Sciatic nerve (tissue), 2 donors: Measurements from ENCODE around the gene UNG. TPM values are rescaled to one million over a fixed set of nuclear protein-coding genes. Genes with fewer than 3 reads are reported as not detected.
"Not testable (repeated sequence)": the region's sequence is repeated elsewhere in the genome, so short reads cannot be mapped to it uniquely, and the experiment has no call there.

Experiments used
- ATAC-seq: fragments of 200-7000 bp; cut with Tn5 transposase; one replicate; pipeline ENCODE4 v1.9.1; 2020; ENCODE audit warnings: mild to moderate bottlenecking, moderate library complexity
- DNase-seq: peaks from one replicate; pipeline ENCODE4 v3.0.0-alpha.2; 2020; ENCODE audit warnings: low spot score
- intact Hi-C: fragments of 100-400 bp; cut with DNase I; formaldehyde crosslinking; loops from one replicate; pipeline ENCODE4 v1.14.2; 2022
- total RNA-seq: library from RNA; stranded (reverse); fragmentation: NEBNext Ultra II Directional; extraction: Animal tissue kit (Norgen Biotek cat#: 25700); gene quantifications from one replicate; pipeline ENCODE4 v1.2.1, GENCODE V29; 2021
- donor health status: DM: no; HTN: no; CAD: no.
- donor health status: DM: no; HTN: no; CAD: no.

The UNG gene
- total RNA-seq: 15.9 TPM

DNA sequence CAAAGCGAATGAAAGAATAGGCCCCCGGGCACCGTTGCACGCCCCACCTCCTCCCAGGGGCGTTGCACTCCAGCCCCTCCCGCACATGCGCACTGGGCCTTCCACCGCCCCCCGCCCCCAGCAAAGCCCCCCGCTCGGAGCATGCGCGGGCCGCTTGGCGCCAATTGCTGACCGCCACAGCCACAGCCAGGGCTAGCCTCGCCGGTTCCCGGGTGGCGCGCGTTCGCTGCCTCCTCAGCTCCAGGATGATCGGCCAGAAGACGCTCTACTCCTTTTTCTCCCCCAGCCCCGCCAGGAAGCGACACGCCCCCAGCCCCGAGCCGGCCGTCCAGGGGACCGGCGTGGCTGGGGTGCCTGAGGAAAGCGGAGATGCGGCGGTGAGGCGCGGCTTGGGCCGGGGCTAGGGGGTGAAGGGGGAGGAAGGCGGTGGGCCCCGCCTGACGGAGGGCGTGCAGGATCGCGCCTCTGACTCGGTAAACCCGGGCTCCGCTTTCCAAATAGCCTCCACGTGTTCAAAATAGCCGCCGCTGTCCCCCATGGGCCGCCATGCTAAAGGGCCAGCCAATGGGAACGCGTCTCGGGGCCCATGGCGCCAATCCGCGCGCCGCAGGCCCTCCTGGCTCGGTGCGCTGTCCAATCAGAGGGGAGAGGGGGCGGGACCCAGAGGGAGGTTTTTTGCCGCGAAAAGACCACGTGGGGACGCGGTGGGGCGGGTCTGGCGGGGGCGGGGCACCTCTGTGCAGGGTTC, at the start of gene UNG:
Gene UNG (plus strand): TSS at position 163 of the 748 bp plus-strand sequence. CDS start 83 bp downstream, at position 246.
- intact Hi-C loops: no loop called here
- peak; percentile 98 for ATAC-seq

DNA sequence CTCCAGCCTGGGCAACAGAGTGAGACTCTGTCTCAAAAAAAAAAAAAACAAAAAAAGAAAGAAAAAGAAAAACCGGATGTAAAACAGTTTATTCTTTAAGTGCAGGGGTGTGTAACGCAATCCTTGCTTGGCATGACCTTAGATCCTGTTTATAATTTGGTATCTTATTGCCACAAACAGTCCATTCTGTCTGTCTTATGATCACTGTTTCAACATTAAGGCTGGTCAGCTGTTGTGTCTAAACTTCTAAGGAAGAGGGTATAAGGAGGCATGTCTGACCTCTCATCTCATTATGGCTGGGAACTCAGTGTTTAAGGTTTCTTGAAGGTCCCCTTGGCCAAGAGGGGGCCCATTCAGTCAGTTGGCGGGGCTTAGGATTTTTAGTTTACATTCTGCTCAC, 48.7 kb upstream of the UNG start:
- intact Hi-C loops, DNase-seq, ATAC-seq: not testable (repeated sequence)

More for the DNA sequence above, at the start of gene UNG:
- peak; percentile 99 for DNase-seq

GRCh38 chr12:109049794-109050193, 47.6 kb upstream of the UNG start:
- ATAC-seq, intact Hi-C loops: not testable (repeated sequence)

GRCh38 chr12:109052097-109052413, 45.3 kb upstream of the UNG start:
- DNase-seq: no peak
- no peak for ATAC-seq
- intact Hi-C loops: no loop called here

More at GRCh38 chr12:109049794-109050193, 47.6 kb upstream of the UNG start:
- not testable (repeated sequence) for DNase-seq

DNA sequence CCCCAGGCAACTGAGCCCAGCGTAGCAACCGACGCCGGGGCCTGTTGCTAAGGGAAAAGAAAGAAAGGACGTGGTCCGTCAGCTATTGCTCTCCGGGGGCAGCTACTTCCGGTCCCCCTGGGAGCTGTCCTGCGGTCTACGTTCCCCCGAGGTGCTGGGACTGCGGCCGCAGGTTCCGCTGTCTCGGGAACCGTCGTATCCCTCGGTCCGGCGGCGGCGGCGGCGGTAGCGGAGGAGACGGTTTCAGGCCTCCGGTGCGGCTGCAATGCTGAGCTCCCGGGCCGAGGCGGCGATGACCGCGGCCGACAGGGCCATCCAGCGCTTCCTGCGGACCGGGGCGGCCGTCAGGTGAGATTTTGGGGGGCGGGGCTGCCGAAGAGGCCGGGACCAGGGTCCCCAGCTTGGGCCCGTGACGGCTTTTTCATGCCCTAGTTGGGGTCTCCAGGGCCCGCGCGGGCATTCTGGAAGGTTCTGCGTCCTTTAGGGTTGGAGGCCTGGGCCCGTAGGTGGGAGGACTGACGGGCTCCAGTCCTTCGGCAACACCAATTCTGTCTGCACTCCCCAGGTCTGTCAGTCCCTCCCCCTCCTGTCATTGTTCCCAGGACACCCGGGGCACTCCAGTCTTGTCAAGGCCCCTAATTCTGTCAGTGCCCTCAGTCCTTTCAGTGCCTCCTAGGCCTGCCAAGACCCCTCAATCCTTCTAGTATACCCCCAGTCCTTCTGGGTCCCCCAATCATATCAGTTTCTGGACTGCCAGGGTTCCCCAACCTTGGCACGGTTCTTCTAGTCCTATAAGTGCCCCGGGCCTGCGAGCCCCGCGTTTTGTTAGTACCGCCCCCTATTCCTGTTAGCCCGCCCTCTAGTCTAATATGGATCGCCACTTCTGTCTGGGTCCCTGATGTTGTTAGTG, 44.7 kb upstream of the UNG start, which contains the start of gene USP30:
Gene USP30 (plus strand): TSS at position 163 of the 910 bp plus-strand sequence. CDS start 103 bp downstream, at position 266.
- ATAC-seq (peak; percentile 96), DNase-seq (peak; percentile 92)
- intact Hi-C loops: no loop called here

- no peak for ATAC-seq
- no peak for DNase-seq
- intact Hi-C loops: no loop called here
Measured at GRCh38 chr12:109053382-109054123, 43.8 kb upstream of the UNG start.

DNA sequence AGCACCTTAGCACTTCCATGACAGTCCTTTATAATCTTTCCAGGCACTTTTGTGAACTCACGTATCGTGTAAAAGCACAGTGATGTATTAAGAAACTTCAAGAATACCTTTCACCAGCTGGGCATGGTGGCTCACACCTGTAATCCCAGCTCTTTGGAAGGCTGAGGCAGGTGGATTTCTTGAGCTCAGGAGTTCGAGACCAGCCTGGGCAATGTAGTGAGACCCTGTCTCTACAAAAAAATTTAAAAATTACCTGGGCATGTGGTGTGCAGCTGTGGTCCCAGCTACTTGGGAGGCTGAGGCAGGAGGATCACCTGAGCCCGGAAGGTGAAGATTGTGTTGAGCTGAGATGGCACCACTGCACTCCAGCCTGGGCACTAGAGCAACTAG, 43.3 kb upstream of the UNG start:
- ATAC-seq, intact Hi-C loops, DNase-seq: not testable (repeated sequence)

DNA sequence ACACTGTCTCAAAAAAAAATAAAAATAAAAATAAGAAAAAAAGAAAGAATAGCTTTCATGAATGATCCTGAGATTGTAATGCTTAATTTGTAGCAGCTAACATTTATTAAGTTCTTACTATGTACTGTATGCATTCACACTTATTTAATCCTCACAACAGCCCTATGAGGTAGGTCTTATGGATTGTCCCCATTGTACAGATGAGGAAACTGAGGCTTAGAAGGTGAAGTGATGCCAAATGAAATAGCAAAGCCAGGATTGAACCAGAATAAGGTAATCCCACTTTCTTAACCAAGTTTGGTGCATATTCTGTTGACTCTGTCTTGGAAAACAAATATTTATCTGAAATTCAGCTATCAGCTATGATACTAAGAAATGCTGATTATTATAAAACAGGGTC, 42.9 kb upstream of the UNG start:
- no peak for ATAC-seq
- no peak for DNase-seq
- intact Hi-C loops: no loop called here

GRCh38 chr12:109056891-109057290, 40.5 kb upstream of the UNG start:
- DNase-seq: no peak
- intact Hi-C loops: no loop called here
- no peak for ATAC-seq

DNA sequence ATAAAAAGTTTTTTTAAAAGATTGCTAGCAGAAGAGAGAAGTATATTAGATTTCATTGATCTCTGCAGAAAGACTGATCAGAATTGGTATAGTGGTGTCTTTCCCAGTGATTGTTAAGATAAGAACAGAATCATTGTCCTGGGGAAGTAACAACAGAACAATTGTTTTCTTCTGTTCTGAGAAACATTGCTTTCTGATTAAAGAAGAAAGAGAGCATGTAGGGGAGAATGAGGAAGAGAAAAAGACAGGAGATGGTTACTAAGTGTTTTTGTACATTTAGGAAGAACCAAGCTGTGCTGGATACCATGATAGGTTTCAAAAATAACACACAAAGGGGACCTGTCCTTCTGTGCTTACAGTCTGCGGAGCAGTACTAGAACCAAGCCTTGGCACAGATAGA, 40.0 kb upstream of the UNG start:
- DNase-seq: no peak

DNA sequence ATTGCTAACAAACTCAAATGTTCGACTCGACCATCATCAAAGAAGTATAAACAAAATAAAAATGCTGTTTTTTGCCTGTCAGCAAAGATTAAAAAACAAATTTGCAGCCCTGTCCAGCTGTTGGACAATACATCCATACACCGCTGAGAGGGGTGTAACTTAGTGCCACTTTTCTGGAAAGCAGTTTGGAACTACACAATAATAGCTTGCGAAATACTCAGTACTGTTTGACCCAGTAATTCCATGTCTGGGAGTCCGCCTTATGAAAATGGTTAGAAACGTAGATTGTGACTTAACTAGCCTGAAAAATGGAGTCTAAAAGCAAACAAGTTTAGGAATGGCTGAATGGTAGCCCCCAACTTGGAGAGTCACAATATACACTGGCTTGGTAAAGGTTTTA, 38.6 kb upstream of the UNG start:
- intact Hi-C loops: no loop called here
- ATAC-seq (no peak), DNase-seq (no peak)

More for the DNA sequence above, 40.0 kb upstream of the UNG start:
- no peak for ATAC-seq
- intact Hi-C loops: no loop called here

DNA sequence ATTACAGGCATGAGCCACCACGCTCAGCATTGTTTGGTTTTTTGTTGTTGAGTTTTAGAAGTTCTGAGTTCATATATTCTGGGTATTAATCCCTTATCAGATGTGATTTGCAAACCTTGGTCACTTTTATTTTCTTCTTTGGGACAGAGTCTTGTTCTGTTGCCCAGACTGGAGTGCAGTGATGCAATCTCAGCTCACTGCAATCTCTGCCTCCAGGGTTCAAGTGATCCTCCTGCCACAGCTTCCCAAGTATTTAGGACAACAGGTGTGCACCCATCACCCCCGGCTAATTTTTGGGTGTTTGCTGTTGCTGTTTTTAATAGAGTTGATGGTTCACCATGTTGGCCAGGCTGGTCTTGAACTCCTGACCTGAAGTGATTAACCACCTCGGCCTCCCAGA, 33.3 kb upstream of the UNG start:
- no peak for ATAC-seq
- no peak for DNase-seq
- intact Hi-C loops: no loop called here

DNA sequence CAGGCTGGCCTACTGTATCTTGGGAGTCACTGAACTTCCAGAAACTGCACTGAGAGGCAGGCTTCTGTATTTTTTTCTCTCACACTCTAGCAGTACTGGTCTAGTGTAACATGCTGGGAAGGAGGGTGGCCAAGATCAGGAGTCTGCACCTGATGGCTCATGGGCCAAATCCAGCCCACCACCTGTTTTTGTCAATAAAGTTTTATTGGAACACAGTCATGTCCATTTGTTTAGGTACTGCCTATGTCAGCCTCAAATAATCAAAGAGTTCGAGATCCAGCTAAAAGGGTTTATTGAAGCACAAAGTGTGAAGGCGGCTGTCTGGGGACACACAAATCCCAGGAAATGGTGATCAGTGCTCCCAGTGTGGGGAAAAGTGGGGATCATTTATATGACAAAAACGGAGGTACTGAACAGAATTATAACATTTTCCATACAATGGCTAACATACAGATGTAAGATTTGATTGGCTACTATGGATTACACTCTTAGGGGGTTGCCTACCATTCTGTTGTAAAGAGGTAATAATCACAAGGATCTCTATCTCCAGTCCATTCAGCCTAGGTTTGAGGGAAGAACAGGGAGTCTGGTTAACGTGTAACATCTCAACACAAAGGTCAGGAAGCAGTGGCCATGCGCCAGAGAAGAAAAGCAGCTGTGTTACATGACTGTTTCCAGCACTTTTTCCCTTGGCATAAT, 32.1 kb upstream of the UNG start:
- intact Hi-C loops: no loop called here
- DNase-seq (no peak), ATAC-seq (no peak)

DNA sequence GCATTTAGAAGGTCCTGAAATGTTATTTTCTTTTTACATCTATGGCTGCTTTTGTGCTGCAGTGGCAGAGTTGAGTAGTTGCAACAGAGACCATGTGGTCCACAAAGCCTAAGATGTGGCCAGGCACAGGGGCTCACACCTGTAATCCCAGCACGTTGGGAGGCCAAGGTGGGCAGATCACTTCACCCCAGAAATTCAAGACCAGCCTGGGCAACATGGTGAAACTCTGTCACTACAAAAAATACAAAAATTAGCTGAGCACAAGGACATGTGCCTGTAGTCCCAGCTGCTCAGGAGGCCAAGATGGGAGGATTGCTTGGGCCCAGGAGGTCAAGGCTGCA, 31.6 kb upstream of the UNG start:
- no peak for DNase-seq
- intact Hi-C loops: no loop called here
- ATAC-seq: no peak

DNA sequence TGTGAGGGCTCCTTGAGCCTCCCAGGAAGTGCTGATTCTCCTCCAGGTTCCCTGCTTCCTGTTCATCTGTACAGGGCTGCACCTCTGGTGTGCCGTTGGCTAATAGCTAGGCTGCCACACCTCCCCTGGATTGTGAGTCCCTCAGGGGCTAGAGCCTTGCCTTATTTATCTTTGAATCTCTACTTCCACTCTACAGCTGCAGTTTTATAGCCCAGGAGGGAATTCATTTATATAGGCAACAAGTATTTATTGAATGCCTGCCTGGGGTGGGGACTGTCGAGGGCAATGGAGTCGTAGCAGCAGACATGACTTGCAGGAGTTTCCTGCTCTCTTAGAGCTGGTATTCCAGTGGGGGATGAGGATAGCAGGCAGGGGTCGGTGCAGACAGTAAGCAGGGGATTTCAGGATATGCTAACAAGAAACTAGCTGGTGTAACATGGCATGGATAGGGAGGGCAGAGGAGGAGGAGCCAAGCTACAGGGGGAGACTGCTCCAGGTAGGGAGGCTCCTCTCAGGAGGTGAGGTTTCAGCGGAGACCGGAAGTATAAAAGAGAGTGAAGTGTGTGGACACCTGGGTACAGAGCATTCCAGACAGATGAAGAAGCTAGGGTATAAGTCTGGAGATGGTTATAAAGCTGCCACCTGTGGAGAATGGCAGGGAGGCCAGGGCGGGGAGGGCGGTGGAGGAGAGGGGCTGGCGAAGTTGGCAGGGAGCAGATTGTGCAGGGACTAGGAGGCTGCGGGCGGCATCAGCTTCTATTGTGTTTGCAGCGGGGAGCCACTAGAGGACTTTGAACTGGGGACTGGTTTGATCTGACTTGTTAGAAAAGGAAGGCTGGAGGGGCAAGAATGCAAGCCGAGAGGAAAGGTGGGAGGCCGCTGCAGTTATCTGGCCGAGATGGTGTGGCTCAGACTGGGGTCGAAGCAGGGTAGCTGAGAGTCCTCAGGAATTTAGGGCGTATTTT, 27.8 kb upstream of the UNG start:
- no peak for ATAC-seq
- intact Hi-C loops: no loop called here

GRCh38 chr12:109074866-109075265, 22.5 kb upstream of the UNG start:
- ATAC-seq (no peak), DNase-seq (no peak)
- intact Hi-C loops: no loop called here

More for the DNA sequence above, 27.8 kb upstream of the UNG start:
- DNase-seq: no peak

GRCh38 chr12:109082751-109083150, 14.6 kb upstream of the UNG start:
- DNase-seq: no peak
- intact Hi-C loops: no loop called here
- ATAC-seq: no peak

- no peak for ATAC-seq
- intact Hi-C loops: no loop called here
- DNase-seq: no peak
Measured at GRCh38 chr12:109084425-109084824, 13.0 kb upstream of the UNG start.
